Coronary artery (tissue), 2 donors: ENCODE data around the gene KLF9.
A peak's percentile ranks its signal among the peaks of the same experiment; 100 is the strongest.

Source experiments
- DNase-seq: peaks from one replicate; pipeline ENCODE4 v3.0.0-alpha.2; 2017; ENCODE audit warnings: low spot score
- H3K27ac ChIP-seq, 2 donors: fragments of 200-600 bp; sonication (generic); one replicate each; pipeline ENCODE4 v1.5.1; 2016 to 2019
- H3K4me3 ChIP-seq: fragments of 200-600 bp; sonication (generic); 2 replicates; pipeline ENCODE4 v1.5.1; 2016; ENCODE audit warnings: mild to moderate bottlenecking, moderate library complexity
- TF ChIP-seq, protein P1 (sequence below): fragments of 200-600 bp; sonication (generic); IDR thresholded peaks from one replicate; pipeline ENCODE4 v1.5.1; 2019; ENCODE audit warnings: antibody characterized with exemption

KLF9 gene

DNA sequence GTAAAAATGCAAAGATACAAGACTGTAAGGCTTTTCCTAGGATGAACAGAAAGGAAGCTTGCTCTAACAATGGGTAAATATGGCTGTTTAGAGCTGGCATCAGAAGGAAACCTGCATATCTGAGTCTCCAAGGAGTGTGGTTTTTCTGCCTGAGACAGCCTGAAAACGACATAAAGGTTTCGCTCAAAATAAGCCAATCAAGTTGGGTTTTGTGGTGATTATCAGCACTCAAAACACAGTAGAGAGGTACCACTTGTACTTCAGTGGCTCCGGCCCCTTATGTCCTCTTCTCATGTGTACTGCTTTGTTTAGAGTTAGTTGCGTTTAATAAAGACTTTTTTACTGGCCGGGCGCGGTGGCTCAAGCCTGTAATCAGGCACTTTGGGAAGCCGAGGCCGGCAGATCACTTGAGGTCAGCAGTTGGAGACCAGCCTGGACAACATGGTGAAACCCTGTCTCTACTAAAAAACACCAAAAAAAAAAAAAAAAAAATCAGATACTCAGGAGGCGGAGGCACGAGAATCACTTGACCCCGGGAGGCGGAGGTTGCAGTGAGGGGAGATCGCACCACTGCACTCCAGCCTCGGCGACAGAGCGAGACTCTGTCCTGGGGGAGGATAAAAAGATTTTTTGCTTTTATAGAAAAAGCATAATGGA, 39.4 kb downstream of the KLF9 start:
- TF ChIP-seq, protein P1, sequence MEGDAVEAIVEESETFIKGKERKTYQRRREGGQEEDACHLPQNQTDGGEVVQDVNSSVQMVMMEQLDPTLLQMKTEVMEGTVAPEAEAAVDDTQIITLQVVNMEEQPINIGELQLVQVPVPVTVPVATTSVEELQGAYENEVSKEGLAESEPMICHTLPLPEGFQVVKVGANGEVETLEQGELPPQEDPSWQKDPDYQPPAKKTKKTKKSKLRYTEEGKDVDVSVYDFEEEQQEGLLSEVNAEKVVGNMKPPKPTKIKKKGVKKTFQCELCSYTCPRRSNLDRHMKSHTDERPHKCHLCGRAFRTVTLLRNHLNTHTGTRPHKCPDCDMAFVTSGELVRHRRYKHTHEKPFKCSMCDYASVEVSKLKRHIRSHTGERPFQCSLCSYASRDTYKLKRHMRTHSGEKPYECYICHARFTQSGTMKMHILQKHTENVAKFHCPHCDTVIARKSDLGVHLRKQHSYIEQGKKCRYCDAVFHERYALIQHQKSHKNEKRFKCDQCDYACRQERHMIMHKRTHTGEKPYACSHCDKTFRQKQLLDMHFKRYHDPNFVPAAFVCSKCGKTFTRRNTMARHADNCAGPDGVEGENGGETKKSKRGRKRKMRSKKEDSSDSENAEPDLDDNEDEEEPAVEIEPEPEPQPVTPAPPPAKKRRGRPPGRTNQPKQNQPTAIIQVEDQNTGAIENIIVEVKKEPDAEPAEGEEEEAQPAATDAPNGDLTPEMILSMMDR, result no peak
- DNase-seq, result no peak
- no peak overlapping the region for H3K27ac ChIP-seq

DNA sequence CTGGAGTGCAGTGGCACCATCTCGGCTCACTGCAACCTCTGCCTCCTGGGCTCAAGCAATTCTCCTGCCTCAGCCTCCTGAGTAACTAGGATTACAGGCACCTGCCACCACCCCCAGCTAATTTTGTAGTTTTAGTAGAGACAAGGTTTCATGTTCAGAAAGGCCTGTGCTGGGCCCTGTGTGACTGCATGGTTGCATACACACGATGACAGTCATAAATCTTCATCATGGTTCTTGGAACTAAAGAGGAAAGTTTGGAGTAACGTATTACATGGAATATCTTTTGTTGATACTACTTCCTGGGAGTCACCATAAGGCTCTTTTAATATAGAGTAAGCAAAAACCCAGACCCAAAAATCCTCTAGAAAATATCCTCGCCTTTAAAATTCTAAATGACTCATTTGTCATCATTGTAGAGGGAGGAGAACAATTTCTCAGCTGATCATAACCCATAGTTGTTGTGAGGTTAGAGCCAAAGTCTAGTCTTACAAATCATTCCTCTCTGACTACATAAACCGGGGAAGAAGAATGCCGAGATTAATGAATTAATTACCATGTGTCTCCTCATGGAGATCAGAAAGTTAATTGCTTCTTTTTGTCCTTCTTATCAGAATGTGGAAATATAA, 47.0 kb downstream of the KLF9 start:
- H3K27ac ChIP-seq, result no peak overlapping the region
- DNase-seq, result no peak
- no peak overlapping the region for H3K4me3 ChIP-seq
- TF ChIP-seq, protein P1, result no peak

More for the DNA sequence above, 39.4 kb downstream of the KLF9 start:
- no peak overlapping the region for H3K4me3 ChIP-seq

DNA sequence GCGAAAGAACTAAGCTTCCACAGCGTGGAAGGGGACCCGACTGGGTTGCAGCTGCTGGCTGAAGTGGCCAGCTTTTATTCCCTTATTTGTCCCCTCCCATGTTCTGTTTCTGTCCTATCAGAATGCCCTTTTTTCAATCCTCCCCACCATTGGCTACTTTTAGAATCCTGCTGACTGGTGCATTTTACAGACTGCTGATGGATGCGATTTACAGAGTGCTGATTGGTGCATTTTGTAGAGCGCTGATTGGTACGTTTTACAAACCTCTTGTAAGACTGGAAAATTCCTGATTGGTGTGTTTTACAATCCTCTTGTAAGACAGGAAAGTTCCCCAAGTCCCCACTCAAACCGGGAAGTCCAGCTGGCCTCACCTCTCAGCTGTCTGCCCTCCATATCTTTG, 50.7 kb downstream of the KLF9 start:
- no peak overlapping the region for H3K4me3 ChIP-seq
- TF ChIP-seq, protein P1, result no peak
- DNase-seq, result no peak
- no peak overlapping the region for H3K27ac ChIP-seq

DNA sequence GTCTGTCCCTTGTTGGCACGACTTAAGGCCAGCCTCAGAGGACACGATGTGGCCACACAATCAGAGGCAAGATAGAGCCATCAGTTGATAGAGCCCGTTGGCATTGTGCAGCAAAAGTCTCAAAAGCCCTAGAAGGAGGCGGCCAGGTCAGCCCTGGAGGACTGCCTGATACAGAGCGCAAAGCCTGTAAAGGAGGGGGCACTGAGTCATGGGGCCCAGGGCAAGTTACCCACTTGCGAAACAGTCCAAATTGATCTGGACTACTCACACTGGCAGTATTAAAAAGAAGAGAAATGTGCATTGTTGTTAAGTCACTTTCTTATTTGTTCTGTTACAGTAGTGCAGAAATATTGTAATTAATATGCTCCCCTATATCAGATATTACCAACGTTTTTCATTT, 51.5 kb downstream of the KLF9 start:
- Histone ChIP-seq H3K27ac (no peak overlapping the region), H3K4me3 (no peak overlapping the region)
- TF ChIP-seq, protein P1, result no peak
- DNase-seq, result no peak

DNA sequence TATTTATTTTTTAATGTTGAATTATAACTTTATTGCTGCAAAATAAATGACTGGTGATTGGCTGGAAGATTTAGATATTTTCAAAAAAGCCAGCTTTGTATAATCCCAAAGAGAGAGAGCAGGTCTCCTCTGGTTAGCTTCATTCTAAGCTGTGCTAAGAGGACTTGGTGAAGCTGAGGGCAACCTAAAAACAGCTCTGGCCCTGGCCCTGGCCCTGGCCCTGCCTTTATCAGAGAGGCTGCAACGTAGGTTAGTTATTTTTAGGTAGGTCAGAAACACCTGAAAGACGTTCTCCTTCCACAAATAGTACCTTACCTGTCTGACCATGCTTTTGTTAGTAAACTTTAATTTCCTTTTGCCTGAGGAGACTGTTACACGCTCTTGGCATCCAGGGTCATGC, 58.7 kb downstream of the KLF9 start:
- DNase-seq, result no peak
- TF ChIP-seq, protein P1, result no peak
- H3K27ac ChIP-seq, result no peak overlapping the region

DNA sequence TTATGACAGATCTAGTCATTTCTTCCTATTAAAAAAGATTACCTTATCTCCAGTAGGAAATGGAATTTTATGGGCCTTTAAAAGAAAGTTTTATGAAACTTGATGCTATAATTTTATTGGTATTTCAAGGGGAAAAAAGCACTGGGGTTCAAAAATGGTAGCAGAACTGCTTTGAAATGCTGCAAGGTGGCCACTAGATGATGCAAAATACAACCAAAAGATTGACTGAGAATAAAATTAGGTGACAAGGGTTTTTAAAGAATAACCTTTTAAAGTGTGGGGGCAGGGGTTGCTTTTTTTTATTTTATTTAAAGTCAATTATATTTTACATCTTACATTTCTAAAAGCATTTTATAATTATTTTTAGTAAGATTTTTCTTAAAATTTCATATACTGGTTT, 61.7 kb downstream of the KLF9 start:
- TF ChIP-seq, protein P1, result peak; percentile 28
- no peak for DNase-seq
- no peak overlapping the region for H3K27ac ChIP-seq

More for the DNA sequence above, 58.7 kb downstream of the KLF9 start:
- H3K4me3 ChIP-seq, result no peak overlapping the region

DNA sequence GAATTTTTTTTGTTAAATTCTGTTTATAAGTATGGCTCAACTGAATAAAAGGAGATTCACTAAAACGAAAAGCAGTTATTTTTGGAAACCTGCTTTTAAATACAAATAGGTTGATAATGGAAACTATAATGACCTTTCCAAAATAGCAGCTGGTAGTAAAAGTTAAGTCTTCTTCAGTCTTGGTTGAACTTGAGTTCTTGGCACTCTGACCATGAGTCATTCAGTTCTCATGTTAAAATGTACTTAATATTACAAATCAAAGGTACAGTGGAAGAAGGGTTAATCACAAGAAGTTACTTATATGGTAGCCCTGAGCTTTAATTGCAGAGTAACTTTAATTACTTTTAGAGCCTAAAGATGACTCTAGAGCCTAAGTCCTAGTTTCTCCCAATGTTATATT, 62.1 kb downstream of the KLF9 start:
- DNase-seq, result no peak
- Histone ChIP-seq H3K4me3 (no peak overlapping the region), H3K27ac (no peak overlapping the region)
- TF ChIP-seq, protein P1, result no peak

More for the DNA sequence above, 61.7 kb downstream of the KLF9 start:
- H3K4me3 ChIP-seq, result no peak overlapping the region
